Naive thymus-derived CD4-positive, alpha-beta T cell (primary cell): ENCODE measurements around the gene GABPB1. TPM values are rescaled to one million over a fixed set of nuclear protein-coding genes. Genes with fewer than 3 reads are reported as not detected.
"Not testable (repeated sequence)": the region's sequence is repeated elsewhere in the genome, so short reads cannot be mapped to it uniquely, and the experiment has no call there.

Experiments
- ATAC-seq: fragments of 150-1000 bp; cut with Tn5 transposase; 2 replicates; pipeline ENCODE4 v1.10.0; 2021; ENCODE audit warnings: mild to moderate bottlenecking, moderate library complexity
- CTCF ChIA-PET: fragments of 350-600 bp; sonication (Branson Sonifier 250); formaldehyde crosslinking; loops from one replicate; lab custom pipeline; 2021; ENCODE audit warnings: antibody characterized with exemption; lab: Charles Lee
- POLR2A ChIA-PET: fragments of 350-600 bp; sonication (Branson Sonifier 250); formaldehyde crosslinking; loops from one replicate; lab custom pipeline; 2021; ENCODE audit warnings: antibody characterized with exemption, inconsistent platforms; lab: Charles Lee
- DNase-seq, 9 donors: peaks; one replicate each; pipeline versions ENCODE4 v3.0.0 to v3.0.0-alpha.2; 2020 to 2022; ENCODE audit warnings: mixed read lengths in 1 of 9
- H3K27ac ChIP-seq: one replicate; pipeline ENCODE4 v1.7.0; 2013; ENCODE audit warnings: mild to moderate bottlenecking, low read depth, low read length, moderate library complexity
- H3K27me3 ChIP-seq, 2 donors: one replicate each; pipeline ENCODE4 v1.7.0; 2013; ENCODE audit warnings: low read length in 2 of 2, mild to moderate bottlenecking in 2 of 2, moderate library complexity in 2 of 2; ENCODE audit not compliant: control insufficient read depth in 2 of 2, insufficient read depth in 2 of 2
- H3K36me3 ChIP-seq, 3 experiments: 1 replicate in 2 of 3; 2 replicates in 1 of 3; pipeline ENCODE4 v1.7.0; 2013; ENCODE audit warnings: low read length in 3 of 3, mild to moderate bottlenecking in 3 of 3, moderate library complexity in 1 of 3; ENCODE audit not compliant: insufficient read depth in 3 of 3, control insufficient read depth in 2 of 3
- H3K4me1 ChIP-seq, 2 donors: one replicate each; pipeline ENCODE4 v1.7.0; 2013; ENCODE audit warnings: low read length in 2 of 2, mild to moderate bottlenecking in 2 of 2, moderate library complexity in 1 of 2; ENCODE audit not compliant: control insufficient read depth in 2 of 2, insufficient read depth in 2 of 2
- H3K4me3 ChIP-seq: 2 replicates; pipeline ENCODE4 v1.7.0; 2013; ENCODE audit warnings: mild to moderate bottlenecking, low read length
- H3K9me3 ChIP-seq, 3 experiments: 1 replicate in 2 of 3; 2 replicates in 1 of 3; pipeline ENCODE4 v1.7.0; 2013; ENCODE audit warnings: low read length in 3 of 3; ENCODE audit not compliant: control insufficient read depth in 2 of 3
- H3K27ac Mint-ChIP-seq, 9 donors: one replicate each; pipeline ENCODE4 v1.8.0; 2020 to 2022; ENCODE audit warnings: mixed read lengths in 9 of 9, mild to moderate bottlenecking in 8 of 9, moderate library complexity in 5 of 9, inconsistent platforms in 2 of 9
- H3K27me3 Mint-ChIP-seq, 5 donors: one replicate each; pipeline ENCODE4 v1.8.0; 2021 to 2022; ENCODE audit warnings: mixed read lengths in 5 of 5, mild to moderate bottlenecking in 1 of 5
- H3K36me3 Mint-ChIP-seq, 5 donors: one replicate each; pipeline ENCODE4 v1.8.0; 2020 to 2022; ENCODE audit warnings: mixed read lengths in 5 of 5, mild to moderate bottlenecking in 3 of 5, inconsistent platforms in 1 of 5
- H3K4me1 Mint-ChIP-seq, 7 donors: one replicate each; pipeline ENCODE4 v1.8.0; 2020 to 2022; ENCODE audit warnings: mixed read lengths in 7 of 7, mild to moderate bottlenecking in 3 of 7, inconsistent platforms in 1 of 7
- H3K4me3 Mint-ChIP-seq, 10 donors: one replicate each; pipeline ENCODE4 v1.8.0; 2020 to 2022; ENCODE audit warnings: mild to moderate bottlenecking in 10 of 10, mixed read lengths in 10 of 10, moderate library complexity in 6 of 10, inconsistent platforms in 2 of 10
- H3K9me3 Mint-ChIP-seq, 11 donors: one replicate each; pipeline ENCODE4 v1.8.0; 2020 to 2022; ENCODE audit warnings: mixed read lengths in 11 of 11, mild to moderate bottlenecking in 4 of 11, inconsistent platforms in 1 of 11, moderate library complexity in 1 of 11
- intact Hi-C, 2 donors: fragments of 100-400 bp; cut with micrococcal nuclease; formaldehyde crosslinking; loops; one replicate each; pipeline ENCODE4 v1.15.1; 2023
- polyA plus RNA-seq, 2 donors: library from polyadenylated mRNA; unstranded; fragments of 300-500 nt; fragmentation: Illumina TruSeq; gene quantifications; one replicate each; pipeline ENCODE4 v1.2.3, GENCODE V29; 2021
- total RNA-seq, 6 experiments: library from RNA in 5 of 6; stranded (reverse) in 5 of 6; gene quantifications; 1 replicate in 5 of 6; 2 replicates in 1 of 6; pipeline ENCODE4 v1.2.3 and lab custom pipeline; 2021 to 2026

Gene GABPB1
- total and polyA plus RNA-seq, 7 experiments from 2014 or later: 14.7 to 42.7 (median 20.1) TPM

DNA sequence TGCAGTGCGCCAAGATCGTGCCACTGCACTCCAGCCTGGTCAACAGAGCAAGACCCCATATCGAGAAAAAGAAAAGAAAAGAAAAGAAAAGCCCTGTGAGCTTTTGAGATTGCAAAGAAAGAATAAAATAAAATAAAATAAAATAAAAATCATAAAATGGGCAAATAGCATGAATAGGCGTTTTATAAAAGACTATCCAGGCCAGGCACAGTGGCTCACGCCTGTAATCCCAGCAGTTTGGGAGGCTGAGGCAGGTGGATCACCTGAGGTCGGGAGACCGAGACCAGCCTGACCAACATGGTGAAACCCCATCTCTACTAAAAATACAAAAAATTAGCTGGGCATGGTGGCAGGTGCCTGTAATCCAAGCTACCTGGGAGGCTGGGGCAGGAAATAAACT is 24.4 kb upstream of the GABPB1 start:
- DNase-seq, H3K4me3 Mint-ChIP-seq, CTCF ChIA-PET, intact Hi-C loops, H3K27ac Mint-ChIP-seq, H3K27me3 Mint-ChIP-seq, H3K36me3 ChIP-seq, H3K4me1 ChIP-seq, H3K9me3 Mint-ChIP-seq, POLR2A ChIA-PET, H3K27ac ChIP-seq, ATAC-seq, H3K27me3 ChIP-seq, H3K9me3 ChIP-seq, H3K4me3 ChIP-seq: not testable (repeated sequence)
- H3K36me3 Mint-ChIP-seq: peaks cover 0 to 11% (median 6%) of the 10 kb centered on the region in 5 donors
- H3K4me1 Mint-ChIP-seq: peaks cover 0 to 12% (median 5%) of the 10 kb centered on the region in 7 donors

- Histone ChIP-seq H3K4me3 (no peak overlapping the region), H3K27me3 (no peaks in the 10 kb centered on the region), H3K36me3 (no peaks in the 10 kb centered on the region), H3K27ac (no peak overlapping the region), H3K9me3 (no peaks in the 10 kb centered on the region), H3K4me1 (no peaks in the 10 kb centered on the region)
- ChIA-PET CTCF (no interaction called here), POLR2A (no interaction called here)
- ATAC-seq (no peak), DNase-seq (no peak)
- peaks cover 0 to 2% (median 0%) of the 10 kb centered on the region in 11 donors for H3K9me3 Mint-ChIP-seq
- H3K27ac Mint-ChIP-seq: no peak overlapping the region
- no peak overlapping the region for H3K4me3 Mint-ChIP-seq
- peaks cover 0 to 12% (median 5%) of the 10 kb centered on the region in 7 donors for H3K4me1 Mint-ChIP-seq
- H3K36me3 Mint-ChIP-seq: peaks cover 0 to 11% (median 6%) of the 10 kb centered on the region in 5 donors
- H3K27me3 Mint-ChIP-seq: no peaks in the 10 kb centered on the region
- intact Hi-C loops: no loop called here
These were observed 23.8 kb upstream of the GABPB1 start for GRCh38 chr15:50378776-50379175.

- Mint-ChIP-seq H3K36me3 (peaks cover 0 to 11% (median 6%) of the 10 kb centered on the region in 5 donors), H3K27me3 (no peaks in the 10 kb centered on the region), H3K27ac (peak overlapping the region in 1 of 9 donors; percentile 66), H3K4me3 (peak overlapping the region in 1 of 10 donors; percentile 31), H3K4me1 (peaks cover 0 to 12% (median 5%) of the 10 kb centered on the region in 7 donors), H3K9me3 (peaks cover 0 to 2% (median 0%) of the 10 kb centered on the region in 11 donors)
- DNase-seq: no peak
- H3K4me1 ChIP-seq: no peaks in the 10 kb centered on the region
- H3K27ac ChIP-seq: no peak overlapping the region
- no peak overlapping the region for H3K4me3 ChIP-seq
- POLR2A ChIA-PET: no interaction called here
- ATAC-seq: no peak
- H3K9me3 ChIP-seq: no peaks in the 10 kb centered on the region
- no peaks in the 10 kb centered on the region for H3K36me3 ChIP-seq
- H3K27me3 ChIP-seq: no peaks in the 10 kb centered on the region
- CTCF ChIA-PET: no interaction called here
- intact Hi-C loops: no loop called here
These were observed 23.1 kb upstream of the GABPB1 start for GRCh38 chr15:50377867-50378751.

DNA sequence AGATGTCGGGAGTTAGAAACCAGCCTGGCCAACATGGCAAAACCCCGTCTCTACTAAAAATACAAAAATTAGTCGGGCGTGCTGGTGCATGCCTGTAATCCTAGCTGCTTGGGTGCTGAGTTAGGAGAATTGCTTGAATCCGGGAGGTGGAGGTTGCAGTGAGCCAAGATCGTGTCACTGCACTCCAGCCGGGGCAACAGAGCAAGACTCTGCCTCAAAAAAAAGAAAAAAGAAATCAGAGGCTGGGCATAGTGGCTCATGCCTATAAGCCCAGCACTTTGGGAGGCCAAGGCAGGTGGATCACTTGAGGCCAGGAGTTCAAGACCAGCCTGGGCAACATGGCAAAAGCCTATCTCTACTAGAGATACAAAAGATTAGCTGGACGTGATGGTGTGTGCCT is 14.6 kb upstream of the GABPB1 start:
- POLR2A ChIA-PET: interaction anchor here (0.6 kb wide), 1 partner anchor 38 kb away, joined by 5 read pairs; no protein-coding TSS in a partner anchor
- H3K27me3 Mint-ChIP-seq, H3K4me1 ChIP-seq, H3K27ac Mint-ChIP-seq, H3K9me3 ChIP-seq, H3K36me3 ChIP-seq, H3K27me3 ChIP-seq, H3K4me3 ChIP-seq, ATAC-seq, H3K27ac ChIP-seq, DNase-seq, intact Hi-C loops, H3K4me3 Mint-ChIP-seq, CTCF ChIA-PET, H3K9me3 Mint-ChIP-seq: not testable (repeated sequence)
- Mint-ChIP-seq H3K4me1 (peaks cover 2 to 18% (median 5%) of the 10 kb centered on the region in 7 donors), H3K36me3 (peaks cover 0 to 22% (median 0%) of the 10 kb centered on the region in 5 donors)

GRCh38 chr15:50365971-50366370 is 11.0 kb upstream of the GABPB1 start:
- intact Hi-C loops: no loop called here
- Histone ChIP-seq H3K36me3 (peaks cover 0 to 5% (median 0%) of the 10 kb centered on the region in 3 experiments), H3K27me3 (no peaks in the 10 kb centered on the region), H3K4me1 (no peaks in the 10 kb centered on the region), H3K9me3 (no peaks in the 10 kb centered on the region), H3K27ac (no peak overlapping the region), H3K4me3 (no peak overlapping the region)
- ATAC-seq (no peak), DNase-seq (no peak)
- Mint-ChIP-seq H3K27me3 (no peaks in the 10 kb centered on the region), H3K4me1 (peaks cover 2 to 43% (median 31%) of the 10 kb centered on the region in 7 donors), H3K4me3 (no peak overlapping the region), H3K9me3 (peaks cover 0 to 1% (median 0%) of the 10 kb centered on the region in 11 donors), H3K27ac (peak overlapping the region in 6 of 9 donors; percentile 8 to 73 (median 58)), H3K36me3 (peaks cover 4 to 28% (median 16%) of the 10 kb centered on the region in 5 donors)
- ChIA-PET CTCF (no interaction called here), POLR2A (interaction anchor here (1.0 kb wide), 1 partner anchor 8 kb away, joined by 4 read pairs; no protein-coding TSS in a partner anchor)

GRCh38 chr15:50365570-50365969 is 10.6 kb upstream of the GABPB1 start:
- Mint-ChIP-seq H3K4me1 (peaks cover 2 to 46% (median 34%) of the 10 kb centered on the region in 7 donors), H3K27ac (peak overlapping the region in 6 of 9 donors; percentile 8 to 73 (median 58)), H3K36me3 (peaks cover 4 to 27% (median 16%) of the 10 kb centered on the region in 5 donors), H3K9me3 (peaks cover 0 to 1% (median 0%) of the 10 kb centered on the region in 11 donors), H3K4me3 (no peak overlapping the region), H3K27me3 (no peaks in the 10 kb centered on the region)
- POLR2A ChIA-PET: interaction anchor here (1.0 kb wide), 1 partner anchor 9 kb away, joined by 4 read pairs; no protein-coding TSS in a partner anchor
- intact Hi-C loops: no loop called here
- CTCF ChIA-PET: no interaction called here
- Histone ChIP-seq H3K36me3 (peaks cover 0 to 8% (median 0%) of the 10 kb centered on the region in 3 experiments), H3K27ac (no peak overlapping the region), H3K27me3 (no peaks in the 10 kb centered on the region), H3K4me3 (no peak overlapping the region), H3K9me3 (no peaks in the 10 kb centered on the region), H3K4me1 (peaks cover 0 to 3% of the 10 kb centered on the region in 2 donors)
- DNase-seq (no peak), ATAC-seq (no peak)
